RWPE2 (cell line): ENCODE data around the gene SBNO1.
A peak's percentile ranks its signal among the peaks of the same experiment; 100 is the strongest.
"Not testable (repeated sequence)": the region's sequence is repeated elsewhere in the genome, so short reads cannot be mapped to it uniquely, and the experiment has no call there.

ENCODE experiments used
- ATAC-seq: fragments of 200-7000 bp; cut with Tn5 transposase; 3 replicates; pipeline ENCODE4 v1.9.1; 2021; ENCODE audit warnings: low read depth
- DNase-seq: peaks from one replicate; pipeline ENCODE4 v3.0.0-alpha.2; 2020; ENCODE audit warnings: low spot score
- H3K27ac ChIP-seq: fragments of 450-650 bp; 2 replicates; pipeline ENCODE4 v1.5.1; 2017; ENCODE audit warnings: mild to moderate bottlenecking; ENCODE audit not compliant: poor library complexity, severe bottlenecking
- H3K27me3 ChIP-seq: fragments of 250-450 bp; sonication (Bioruptor Pico); 2 replicates; pipeline ENCODE4 v1.5.1; 2021; ENCODE audit warnings: mild to moderate bottlenecking, moderate library complexity; ENCODE audit not compliant: insufficient read depth, poor library complexity, severe bottlenecking
- H3K36me3 ChIP-seq: fragments of 250-450 bp; sonication (Bioruptor Pico); 2 replicates; pipeline ENCODE4 v1.5.1; 2020; ENCODE audit warnings: low read depth, mild to moderate bottlenecking, moderate library complexity
- H3K4me1 ChIP-seq: fragments of 250-450 bp; sonication (Bioruptor Pico); 2 replicates; pipeline ENCODE4 v1.5.1; 2021; ENCODE audit warnings: mild to moderate bottlenecking, moderate library complexity; ENCODE audit not compliant: insufficient read depth, poor library complexity, severe bottlenecking
- H3K4me3 ChIP-seq: fragments of 250-450 bp; sonication (Bioruptor Pico); 2 replicates; pipeline ENCODE4 v1.5.1; 2021; ENCODE audit warnings: mild to moderate bottlenecking, moderate library complexity; ENCODE audit not compliant: severe bottlenecking
- H3K9me3 ChIP-seq: fragments of 250-450 bp; sonication (Bioruptor Pico); 2 replicates; pipeline ENCODE4 v1.5.1; 2021; ENCODE audit warnings: mild to moderate bottlenecking, moderate library complexity; ENCODE audit not compliant: severe bottlenecking
- CTCF ChIP-seq: fragments of 450-650 bp; IDR thresholded peaks from one replicate; pipeline ENCODE4 v1.5.1; 2017; ENCODE audit warnings: mild to moderate bottlenecking, moderate library complexity; ENCODE audit not compliant: poor library complexity, severe bottlenecking

The SBNO1 gene

DNA sequence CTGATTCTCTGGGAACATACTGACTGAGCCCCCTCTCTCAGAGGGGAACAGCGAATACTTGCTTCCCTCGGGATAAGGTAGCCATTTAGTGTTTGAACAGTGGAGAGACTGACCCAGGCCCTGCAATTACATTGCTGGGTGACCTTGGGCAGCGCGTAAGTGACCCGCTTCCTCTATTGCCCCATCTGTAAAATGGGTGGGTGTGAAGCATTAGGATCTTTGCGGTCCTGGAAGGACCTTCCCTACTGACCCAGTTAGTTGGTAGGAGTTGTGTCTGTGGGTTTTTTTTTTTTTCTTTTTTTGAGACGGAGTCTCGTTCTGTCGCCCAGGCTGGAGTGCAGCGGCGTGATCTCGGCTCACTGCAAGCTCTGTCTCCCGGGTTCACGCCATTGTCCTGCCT, 18.0 kb upstream of the SBNO1 start:
- H3K9me3 ChIP-seq, result no peaks in the 10 kb centered on the region
- peak overlapping the region; percentile 60 for H3K27ac ChIP-seq
- no peak for DNase-seq
- no peak for ATAC-seq
- H3K4me1 ChIP-seq, result peaks cover 5% of the 10 kb centered on the region
- H3K36me3 ChIP-seq, result 0 out of 2 replicates have a peak, but pooled peaks cover 6% of the 10 kb centered on the region
- H3K4me3 ChIP-seq, result no peak overlapping the region
- no peaks in the 10 kb centered on the region for H3K27me3 ChIP-seq
- no peak for TF ChIP-seq CTCF

DNA sequence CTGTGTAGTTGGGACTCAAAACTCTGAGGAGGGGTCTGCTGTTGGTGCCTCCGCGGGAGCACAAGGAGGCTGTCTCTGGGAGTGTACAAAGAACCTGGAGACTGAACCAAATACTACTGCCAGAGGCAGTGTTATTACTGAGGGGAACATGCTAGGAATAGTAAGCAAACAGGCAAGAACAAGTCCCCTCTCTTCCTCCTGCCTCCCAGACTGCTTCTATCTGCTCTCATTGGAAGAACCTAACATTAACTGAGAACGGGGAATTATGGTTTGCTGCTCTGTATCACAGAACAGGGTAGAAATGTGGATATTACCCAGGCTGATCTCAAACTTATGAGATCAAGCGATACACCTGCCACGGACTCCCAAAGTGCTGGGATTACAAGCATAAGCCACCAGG, 14.7 kb upstream of the SBNO1 start:
- no peak for TF ChIP-seq CTCF
- H3K4me1 ChIP-seq, result no peaks in the 10 kb centered on the region
- no peak for DNase-seq
- H3K4me3 ChIP-seq, result no peak overlapping the region
- no peaks in the 10 kb centered on the region for H3K27me3 ChIP-seq
- H3K36me3 ChIP-seq, result no peaks in the 10 kb centered on the region
- ATAC-seq, result no peak
- H3K9me3 ChIP-seq, result no peaks in the 10 kb centered on the region
- no peak overlapping the region for H3K27ac ChIP-seq

- not testable (repeated sequence) for H3K36me3 ChIP-seq, H3K4me1 ChIP-seq, H3K9me3 ChIP-seq, H3K27me3 ChIP-seq, DNase-seq, ATAC-seq, H3K4me3 ChIP-seq, H3K27ac ChIP-seq
Observed at GRCh38 chr12:123372415-123372814, 7.8 kb upstream of the SBNO1 start.

GRCh38 chr12:123371667-123372368, 7.2 kb upstream of the SBNO1 start:
- H3K27ac ChIP-seq, H3K36me3 ChIP-seq, H3K9me3 ChIP-seq, H3K27me3 ChIP-seq, H3K4me3 ChIP-seq, ATAC-seq, DNase-seq, H3K4me1 ChIP-seq: not testable (repeated sequence)

GRCh38 chr12:123369229-123369628, 4.6 kb upstream of the SBNO1 start:
- H3K9me3 ChIP-seq, result no peaks in the 10 kb centered on the region
- H3K27me3 ChIP-seq, result no peaks in the 10 kb centered on the region
- no peak for DNase-seq
- H3K4me3 ChIP-seq, result no peak overlapping the region
- TF ChIP-seq CTCF, result no peak
- no peaks in the 10 kb centered on the region for H3K36me3 ChIP-seq
- ATAC-seq, result no peak
- no peak overlapping the region for H3K27ac ChIP-seq
- peaks cover 4% of the 10 kb centered on the region for H3K4me1 ChIP-seq

DNA sequence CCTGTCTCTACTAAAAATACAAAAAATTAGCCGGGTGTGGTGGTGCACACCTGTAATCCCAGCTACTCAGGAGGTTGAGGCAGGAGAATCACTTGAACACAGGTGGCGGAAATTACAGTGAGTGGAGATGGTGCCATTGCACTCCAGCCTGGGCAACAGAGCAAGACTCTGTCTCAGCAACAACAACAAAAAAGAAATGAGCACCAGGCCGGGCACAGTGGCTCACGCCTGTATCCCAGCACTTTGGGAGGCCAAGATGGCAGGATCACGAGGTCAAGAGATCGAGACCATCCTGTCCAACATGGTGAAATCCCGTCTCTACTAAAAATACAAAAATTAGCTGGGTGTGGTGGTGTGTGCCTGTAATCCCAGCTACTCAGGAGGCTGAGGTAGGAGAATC, 3.8 kb upstream of the SBNO1 start:
- not testable (repeated sequence) for H3K4me1 ChIP-seq, H3K4me3 ChIP-seq, H3K36me3 ChIP-seq, ATAC-seq, H3K9me3 ChIP-seq, H3K27ac ChIP-seq, DNase-seq, H3K27me3 ChIP-seq
